Measurements from ENCODE around the gene POP4. TPM values are rescaled to one million over a fixed set of nuclear protein-coding genes. Genes with fewer than 3 reads are reported as not detected.

Gene POP4
- total RNA-seq, 1 donor from 2014 or later: 63.9 TPM

DNA sequence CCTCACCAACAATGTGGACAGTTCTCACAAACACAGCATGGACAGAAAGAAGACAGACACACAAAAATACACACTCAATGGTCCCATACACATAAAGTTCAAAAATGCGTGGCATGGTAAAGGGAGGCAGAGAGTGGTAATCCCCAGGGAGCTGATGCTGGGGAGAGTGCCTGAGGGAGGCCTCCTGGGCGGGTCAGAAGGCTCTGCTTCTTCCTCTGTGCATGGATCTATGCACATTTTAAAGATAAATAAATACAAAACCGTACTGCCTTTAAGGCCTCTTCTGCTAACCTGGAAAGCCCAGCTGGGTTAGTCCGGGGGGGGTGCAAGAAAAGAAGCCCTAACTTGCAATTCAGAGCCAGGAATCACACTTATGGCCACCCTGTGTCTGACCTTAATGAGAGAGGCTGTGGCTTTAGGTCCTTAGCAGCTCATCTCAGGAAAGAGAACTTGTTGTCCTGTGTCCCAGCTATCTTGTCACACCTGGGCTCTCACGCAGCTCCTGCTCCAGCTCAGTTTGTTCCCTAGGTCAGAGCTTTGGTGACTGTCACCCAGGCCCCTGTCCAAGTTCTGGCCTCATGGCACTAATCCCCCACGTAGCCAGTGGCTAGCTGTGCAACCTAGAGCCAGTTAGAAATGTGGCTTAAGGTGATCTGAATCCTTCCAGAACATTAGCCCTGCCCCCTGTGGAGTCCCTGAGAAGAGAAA, 28.5 kb downstream of the POP4 start:
- Mint-ChIP-seq H3K4me1 (peaks cover 3% of the 10 kb centered on the region), H3K4me3 (no peak overlapping the region), H3K9me3 (no peaks in the 10 kb centered on the region), H3K27ac (ENCODE audit: unreplicated experiment) (no peak overlapping the region), H3K27me3 (ENCODE audit: low read depth) (no peaks in the 10 kb centered on the region), H3K36me3 (ENCODE audit: low read depth) (no peaks in the 10 kb centered on the region)
- no peak for DNase-seq (ENCODE audit: low read depth, low spot score)
- TF ChIP-seq, protein P1, sequence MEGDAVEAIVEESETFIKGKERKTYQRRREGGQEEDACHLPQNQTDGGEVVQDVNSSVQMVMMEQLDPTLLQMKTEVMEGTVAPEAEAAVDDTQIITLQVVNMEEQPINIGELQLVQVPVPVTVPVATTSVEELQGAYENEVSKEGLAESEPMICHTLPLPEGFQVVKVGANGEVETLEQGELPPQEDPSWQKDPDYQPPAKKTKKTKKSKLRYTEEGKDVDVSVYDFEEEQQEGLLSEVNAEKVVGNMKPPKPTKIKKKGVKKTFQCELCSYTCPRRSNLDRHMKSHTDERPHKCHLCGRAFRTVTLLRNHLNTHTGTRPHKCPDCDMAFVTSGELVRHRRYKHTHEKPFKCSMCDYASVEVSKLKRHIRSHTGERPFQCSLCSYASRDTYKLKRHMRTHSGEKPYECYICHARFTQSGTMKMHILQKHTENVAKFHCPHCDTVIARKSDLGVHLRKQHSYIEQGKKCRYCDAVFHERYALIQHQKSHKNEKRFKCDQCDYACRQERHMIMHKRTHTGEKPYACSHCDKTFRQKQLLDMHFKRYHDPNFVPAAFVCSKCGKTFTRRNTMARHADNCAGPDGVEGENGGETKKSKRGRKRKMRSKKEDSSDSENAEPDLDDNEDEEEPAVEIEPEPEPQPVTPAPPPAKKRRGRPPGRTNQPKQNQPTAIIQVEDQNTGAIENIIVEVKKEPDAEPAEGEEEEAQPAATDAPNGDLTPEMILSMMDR (conservative IDR thresholded peaks at IDR 0.05): no peak

DNA sequence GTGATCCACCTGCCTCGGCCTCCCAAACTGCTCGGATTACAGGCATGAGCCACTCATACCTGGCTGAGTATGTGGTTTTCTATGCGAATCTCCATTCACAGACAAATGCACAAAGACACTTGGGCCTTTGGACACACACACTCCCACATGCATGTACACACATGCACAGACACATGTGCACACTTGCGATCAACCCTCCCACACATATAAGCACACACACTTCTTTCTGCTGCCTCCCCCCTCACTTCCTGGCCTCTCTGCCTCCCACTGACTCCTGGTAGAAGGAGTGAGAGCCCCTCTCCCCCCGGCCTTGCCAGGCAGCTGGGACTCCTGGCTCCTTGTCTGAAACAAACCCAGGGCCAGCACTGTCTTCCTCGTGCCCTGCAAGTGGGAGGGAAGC, 29.9 kb downstream of the POP4 start:
- H3K4me3 Mint-ChIP-seq: no peak overlapping the region
- no peak overlapping the region for H3K27ac Mint-ChIP-seq (ENCODE audit: unreplicated experiment)
- H3K27me3 Mint-ChIP-seq (ENCODE audit: low read depth): no peaks in the 10 kb centered on the region
- no peaks in the 10 kb centered on the region for H3K4me1 Mint-ChIP-seq
- DNase-seq (ENCODE audit: low read depth, low spot score): no peak
- TF ChIP-seq, protein P1 (conservative IDR thresholded peaks at IDR 0.05): no peak
- no peaks in the 10 kb centered on the region for H3K9me3 Mint-ChIP-seq
- no peaks in the 10 kb centered on the region for H3K36me3 Mint-ChIP-seq (ENCODE audit: low read depth)

DNA sequence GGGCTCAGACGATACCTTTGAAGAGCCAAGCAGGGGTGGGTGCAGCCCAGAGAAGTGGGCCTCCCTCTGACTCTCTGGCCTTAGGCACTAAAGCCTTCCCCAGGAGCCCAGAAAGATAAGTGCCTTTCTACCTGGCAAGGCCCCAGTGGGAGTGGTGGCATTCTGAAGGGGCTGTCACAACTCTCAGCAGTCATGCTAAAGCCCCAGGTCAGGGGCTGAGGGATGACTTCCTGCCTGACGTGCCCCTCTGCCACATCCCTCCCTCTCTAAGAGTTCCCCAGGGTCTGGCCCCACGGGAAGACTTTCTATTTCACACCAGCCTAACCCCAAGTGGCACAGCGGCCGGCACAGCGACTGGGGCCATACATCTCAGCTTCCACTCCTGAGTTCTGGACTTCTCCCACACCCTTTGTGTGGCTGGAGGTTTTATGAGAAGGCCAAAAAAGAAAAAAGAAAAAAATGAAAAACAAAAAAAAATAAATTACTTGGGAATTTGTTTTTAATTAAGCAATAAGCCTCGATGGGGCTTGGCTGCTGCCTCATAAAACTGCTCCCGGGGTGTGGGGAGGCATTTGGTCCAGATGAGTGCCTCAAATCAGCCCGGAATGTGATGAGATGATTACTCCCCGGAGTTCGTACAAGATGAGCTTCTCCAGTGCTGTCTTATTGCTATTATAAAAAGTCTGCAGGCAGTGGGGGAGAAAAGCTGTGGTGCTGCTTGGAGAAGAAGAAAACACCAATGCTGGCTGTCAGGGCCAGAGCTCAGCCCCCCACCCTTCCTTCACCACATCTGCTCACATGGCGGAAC, 30.7 kb downstream of the POP4 start:
- Mint-ChIP-seq H3K4me1 (no peaks in the 10 kb centered on the region), H3K4me3 (no peak overlapping the region), H3K27me3 (ENCODE audit: low read depth) (no peaks in the 10 kb centered on the region), H3K36me3 (ENCODE audit: low read depth) (no peaks in the 10 kb centered on the region), H3K27ac (ENCODE audit: unreplicated experiment) (no peak overlapping the region), H3K9me3 (no peaks in the 10 kb centered on the region)
- TF ChIP-seq, protein P1 (conservative IDR thresholded peaks at IDR 0.05): no peak
- DNase-seq (ENCODE audit: low read depth, low spot score): no peak

DNA sequence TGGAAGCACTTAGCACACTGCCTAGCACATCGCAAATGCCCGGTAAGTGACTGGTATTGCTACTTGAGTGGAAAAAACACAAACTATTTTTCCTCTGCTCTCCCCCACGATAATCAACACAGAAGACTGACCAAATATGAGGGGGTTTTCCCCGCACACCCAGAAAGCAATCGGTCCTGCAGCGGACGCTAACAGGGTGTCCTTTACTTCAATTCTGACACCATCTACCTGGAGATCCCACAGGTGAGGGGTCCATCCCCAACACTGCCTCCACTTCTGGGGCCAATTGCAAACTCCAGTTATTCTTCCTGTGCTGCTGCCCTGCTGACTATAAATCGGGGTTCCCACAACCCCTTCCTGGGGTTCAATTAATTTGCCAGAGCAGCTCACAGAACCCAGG, 33.0 kb downstream of the POP4 start:
- H3K4me3 Mint-ChIP-seq: no peak overlapping the region
- no peaks in the 10 kb centered on the region for H3K36me3 Mint-ChIP-seq (ENCODE audit: low read depth)
- H3K4me1 Mint-ChIP-seq: no peaks in the 10 kb centered on the region
- no peaks in the 10 kb centered on the region for H3K9me3 Mint-ChIP-seq
- H3K27me3 Mint-ChIP-seq (ENCODE audit: low read depth): no peaks in the 10 kb centered on the region
- TF ChIP-seq, protein P1 (conservative IDR thresholded peaks at IDR 0.05): no peak
- no peak overlapping the region for H3K27ac Mint-ChIP-seq (ENCODE audit: unreplicated experiment)
- DNase-seq (ENCODE audit: low read depth, low spot score): no peak

DNA sequence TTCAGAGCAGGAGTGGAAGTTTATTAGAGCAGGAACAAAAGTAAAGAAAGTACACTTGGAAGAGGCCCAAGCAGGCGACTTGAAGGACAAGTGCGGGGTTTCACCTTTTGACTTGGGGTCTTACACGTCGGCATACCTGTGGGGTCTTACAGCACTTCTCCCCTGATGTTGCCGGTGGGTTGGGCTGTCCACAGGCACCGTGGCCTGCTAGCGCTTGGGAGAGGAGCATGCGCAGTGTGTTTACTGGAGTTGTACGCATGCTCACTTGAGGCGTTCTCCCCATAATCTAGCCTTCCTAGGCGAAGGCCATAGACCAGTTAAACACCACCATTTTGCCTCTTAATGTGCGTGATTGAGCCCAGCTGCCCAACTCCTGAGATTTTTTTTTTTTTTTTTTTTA, 34.1 kb downstream of the POP4 start:
- TF ChIP-seq, protein P1 (conservative IDR thresholded peaks at IDR 0.05): no peak
- DNase-seq (ENCODE audit: low read depth, low spot score): no peak
- Mint-ChIP-seq H3K27me3 (ENCODE audit: low read depth) (peaks cover 6% of the 10 kb centered on the region), H3K4me1 (no peaks in the 10 kb centered on the region), H3K4me3 (no peak overlapping the region), H3K27ac (ENCODE audit: unreplicated experiment) (no peak overlapping the region), H3K9me3 (no peaks in the 10 kb centered on the region), H3K36me3 (ENCODE audit: low read depth) (no peaks in the 10 kb centered on the region)
